Activated CD4-positive, alpha-beta T cell treated with anti-CD3 and anti-CD28 coated beads, Interleukin-2, Interleukin-4, amounts not matched to agents 100 ng/mL and 50 ng/mL, durations not matched to agents 16 hours and 8 hours (primary cell): ENCODE results near the gene TNK2.
"Not testable (repeated sequence)": the region's sequence is repeated elsewhere in the genome, so short reads cannot be mapped to it uniquely, and the experiment has no call there.

Experiments
- DNase-seq: peaks from one replicate; pipeline ENCODE4 v3.0.0-alpha.2; 2020; ENCODE audit warnings: low spot score

Gene TNK2

GRCh38 chr3:195916991-195917390 lies 8.6 kb upstream of the TNK2 start:
- DNase-seq: no peak

GRCh38 chr3:195916291-195916690 lies 7.9 kb upstream of the TNK2 start:
- no peak for DNase-seq

GRCh38 chr3:195914648-195915473 lies 6.5 kb upstream of the TNK2 start:
- DNase-seq: peak; percentile 97

- not testable (repeated sequence) for DNase-seq
These were observed 5.8 kb upstream of the TNK2 start for GRCh38 chr3:195914146-195914545.

GRCh38 chr3:195913382-195913781 lies 5.0 kb upstream of the TNK2 start:
- DNase-seq: no peak

GRCh38 chr3:195911946-195912270 lies 3.6 kb upstream of the TNK2 start:
- DNase-seq: no peak

- no peak for DNase-seq
These were observed 2.9 kb upstream of the TNK2 start for GRCh38 chr3:195911041-195911945.

GRCh38 chr3:195910499-195910845 lies 2.1 kb upstream of the TNK2 start:
- DNase-seq: no peak

GRCh38 chr3:195909644-195910498 lies 1.5 kb upstream of the TNK2 start:
- peak; percentile 85 for DNase-seq

- no peak for DNase-seq
These were observed 587 bp upstream of the TNK2 start for GRCh38 chr3:195908694-195909581.

GRCh38 chr3:195907684-195907933 lies 742 bp downstream of the TNK2 start:
- DNase-seq: no peak

GRCh38 chr3:195906865-195907683 lies 1.3 kb downstream of the TNK2 start:
- DNase-seq: peak; percentile 72

- no peak for DNase-seq
These were observed 2.1 kb downstream of the TNK2 start for GRCh38 chr3:195905970-195906864.

- DNase-seq: no peak
These were observed 4.0 kb downstream of the TNK2 start for GRCh38 chr3:195904368-195904767.

- DNase-seq: no peak
These were observed 4.4 kb downstream of the TNK2 start for GRCh38 chr3:195903950-195904290.

- not testable (repeated sequence) for DNase-seq
These were observed 5.7 kb downstream of the TNK2 start for GRCh38 chr3:195902634-195903033.

GRCh38 chr3:195901836-195902585 lies 6.3 kb downstream of the TNK2 start:
- not testable (repeated sequence) for DNase-seq

- DNase-seq: peak; percentile 60
These were observed 7.7 kb downstream of the TNK2 start for GRCh38 chr3:195900436-195901355.
